GM18858 (cell line): ENCODE results near the gene C1orf232.

ENCODE experiments used
- ATAC-seq: cut with Tn5 transposase; IDR thresholded peaks from one replicate; pipeline ENCODE4 v1.9.1; 2021; ENCODE audit not compliant: unreplicated experiment

C1orf232 gene

DNA sequence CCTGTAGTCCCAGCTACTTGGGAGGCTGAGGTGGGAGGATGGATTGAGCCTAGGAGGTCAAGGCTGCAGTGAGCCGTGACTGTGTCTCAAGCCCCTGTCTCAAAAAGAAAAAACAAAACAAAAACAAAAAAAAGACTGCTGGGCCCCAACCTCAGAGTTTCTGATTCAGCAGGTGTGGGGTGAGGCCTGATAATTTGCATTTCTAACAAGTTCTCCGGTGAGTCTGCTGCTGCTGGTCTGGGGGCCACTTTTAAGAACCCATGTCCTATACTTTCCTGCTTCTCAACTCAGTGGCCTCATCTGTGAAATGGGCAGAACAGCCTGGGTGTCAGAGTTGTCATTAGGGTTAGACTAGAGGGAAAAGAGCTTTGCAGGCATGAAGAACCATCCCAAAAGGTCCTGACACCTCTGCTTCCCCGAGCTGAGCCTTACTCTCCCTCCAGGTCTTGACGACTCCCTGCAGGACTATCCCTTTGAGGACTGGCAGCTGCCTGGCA lies 11.3 kb upstream of the C1orf232 start:
- ATAC-seq = no peak

DNA sequence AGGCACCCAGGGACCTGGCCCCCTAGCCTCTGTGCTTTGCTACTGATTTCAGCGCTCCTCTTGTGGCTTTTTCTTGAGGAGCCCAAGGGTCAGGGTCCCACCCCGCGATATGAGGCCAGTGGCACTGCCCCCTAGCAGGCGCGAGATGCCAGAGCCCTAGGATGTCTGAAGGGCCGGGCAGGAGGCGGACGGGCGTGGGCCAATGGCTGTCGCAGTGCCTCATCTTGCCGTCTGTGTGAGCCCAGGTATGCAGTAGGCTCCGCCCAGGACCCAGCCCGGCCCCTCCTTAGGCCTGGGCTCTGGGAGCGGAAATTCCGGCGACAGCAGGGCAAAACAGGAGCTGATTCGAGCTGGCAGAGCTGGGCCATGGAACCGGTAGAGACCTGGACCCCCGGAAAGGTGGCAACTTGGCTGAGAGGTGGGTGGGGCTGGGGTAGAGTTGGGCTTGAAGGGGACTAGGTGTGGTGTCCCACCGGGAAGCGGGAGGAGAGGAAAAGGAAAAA lies 8.5 kb upstream of the C1orf232 start, which contains the start of gene CNKSR1:
Gene CNKSR1, plus strand, starts transcription at position 310 of the 503 bp plus-strand sequence. Its CDS starts 57 bp downstream, at position 367.
- ATAC-seq = no peak

DNA sequence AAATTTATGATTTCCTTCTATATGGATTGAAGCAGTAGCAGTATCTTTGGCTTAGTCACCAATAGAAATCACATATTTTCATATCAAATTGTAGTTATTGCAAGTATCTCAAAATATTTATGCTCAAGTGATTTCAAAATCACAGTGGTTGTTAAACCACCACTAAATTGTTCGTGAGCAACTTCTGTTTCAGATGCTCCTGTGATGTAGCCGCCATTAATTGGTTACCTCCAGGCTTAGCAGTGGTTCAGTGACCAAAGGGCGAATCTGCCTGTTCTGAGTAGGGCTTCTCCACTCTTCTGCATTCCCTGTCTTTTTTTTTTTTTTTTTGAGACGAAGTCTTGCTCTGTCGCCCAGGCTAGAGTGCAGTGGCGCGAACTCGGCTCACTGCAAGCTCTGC lies 6.6 kb upstream of the C1orf232 start:
- no peak for ATAC-seq

DNA sequence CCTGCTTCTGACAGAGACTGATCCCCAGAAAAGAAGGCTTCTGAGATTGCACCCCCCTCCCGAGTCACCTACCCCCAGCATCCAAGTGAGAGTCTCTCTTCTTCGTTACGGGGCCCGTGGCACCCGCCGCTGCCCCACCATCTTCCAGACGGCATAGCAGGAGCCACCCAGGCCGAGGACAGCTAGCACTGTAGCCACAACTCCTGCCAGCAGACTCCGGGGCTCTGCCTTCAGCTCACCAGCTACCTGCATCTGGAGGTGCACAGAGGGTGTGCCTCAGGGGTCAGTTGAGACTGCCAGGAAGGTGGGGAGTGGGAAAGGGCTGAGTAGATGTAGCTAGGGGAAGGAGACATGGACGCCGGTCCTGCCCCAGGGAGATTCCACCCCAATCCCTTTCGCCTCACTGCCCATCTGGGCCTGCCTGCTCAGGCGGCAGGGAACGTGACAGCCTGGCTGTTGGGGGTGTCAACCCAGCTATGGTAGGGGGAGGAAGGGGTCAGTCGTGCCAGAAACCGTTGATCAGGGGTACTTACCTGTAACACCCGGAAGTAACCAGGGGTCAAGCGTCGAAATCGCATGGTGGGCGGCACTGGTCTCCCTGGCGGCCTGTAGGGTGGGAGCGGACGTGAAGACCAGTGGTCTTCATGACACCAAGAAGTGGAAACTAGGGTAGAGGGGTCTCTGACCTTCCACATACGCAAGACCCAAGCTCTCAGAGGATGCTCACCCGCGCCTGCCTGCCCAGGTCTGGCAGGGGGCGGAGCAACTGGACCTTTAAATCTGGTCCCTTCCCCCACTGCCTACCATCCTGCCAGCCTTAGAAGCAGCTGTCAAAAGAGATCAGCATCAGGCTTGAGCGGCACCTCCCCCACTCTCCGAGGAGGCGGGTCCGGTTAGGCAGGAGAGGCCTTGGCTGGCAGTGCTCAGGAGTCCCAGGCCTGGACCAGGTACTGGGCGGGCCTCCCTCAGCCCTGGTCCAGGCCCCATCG lies 2.6 kb upstream of the C1orf232 start, which contains the start of gene ZNF593OS:
Gene ZNF593OS, minus strand, starts transcription at position 749 of the 989 bp plus-strand sequence. Its CDS starts 171 bp downstream, at position 578.
- ATAC-seq = no peak

DNA sequence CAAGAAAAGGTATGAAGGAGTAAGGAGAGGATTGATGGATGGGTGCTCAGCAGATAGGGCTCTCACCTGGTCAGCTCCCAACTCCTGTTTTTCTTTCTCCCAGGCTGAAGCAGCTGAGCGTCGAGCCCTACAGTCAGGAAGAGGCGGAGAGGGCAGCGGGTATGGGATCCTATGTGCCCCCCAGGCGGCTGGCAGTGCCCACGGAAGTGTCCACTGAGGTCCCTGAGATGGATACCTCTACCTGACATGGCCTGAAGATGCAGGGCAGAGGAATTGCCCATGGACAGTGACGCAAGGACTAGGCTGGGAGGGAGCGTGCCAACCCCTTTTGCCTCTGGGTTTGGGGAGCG lies 1.7 kb upstream of the C1orf232 start:
- no peak for ATAC-seq

DNA sequence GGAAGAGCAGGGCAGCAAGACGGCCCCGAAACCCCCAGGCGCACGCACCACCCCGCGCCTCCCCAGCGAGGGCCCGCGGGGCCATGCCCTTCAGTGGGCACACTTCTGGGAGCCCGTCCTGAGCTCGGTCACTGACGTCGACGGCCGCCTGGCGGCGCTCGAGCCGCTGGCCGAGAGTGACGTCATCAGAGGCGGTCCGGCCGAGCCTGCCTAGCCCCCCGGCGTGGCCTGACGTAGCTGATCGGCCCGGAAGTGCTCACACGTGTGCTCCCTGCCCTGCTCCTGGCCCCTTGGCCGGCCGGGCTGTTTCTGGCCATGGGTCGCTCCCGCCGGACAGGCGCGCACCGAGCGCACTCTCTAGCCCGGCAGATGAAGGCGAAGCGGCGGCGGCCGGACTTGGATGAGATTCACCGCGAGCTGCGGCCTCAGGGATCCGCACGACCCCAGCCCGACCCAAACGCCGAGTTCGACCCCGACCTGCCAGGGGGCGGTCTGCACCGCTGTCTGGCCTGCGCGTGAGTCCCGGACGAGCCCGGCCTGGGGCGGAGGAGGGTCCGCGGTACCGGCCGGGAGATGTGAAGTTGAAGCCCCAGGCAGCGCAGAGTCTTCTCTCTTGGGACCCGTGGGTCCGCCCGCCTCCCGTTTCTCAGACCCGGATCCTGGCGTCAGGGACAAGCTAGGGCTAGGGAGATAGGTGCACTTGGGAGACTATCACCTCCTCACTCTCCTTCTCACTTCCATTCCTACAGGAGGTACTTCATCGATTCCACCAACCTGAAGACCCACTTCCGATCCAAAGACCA lies 1.1 kb upstream of the C1orf232 start, which contains the start of gene ZNF593:
Gene ZNF593, plus strand, starts transcription at position 240 of the 803 bp plus-strand sequence. Its CDS starts 76 bp downstream, at position 316.
- peak; percentile 69 for ATAC-seq

DNA sequence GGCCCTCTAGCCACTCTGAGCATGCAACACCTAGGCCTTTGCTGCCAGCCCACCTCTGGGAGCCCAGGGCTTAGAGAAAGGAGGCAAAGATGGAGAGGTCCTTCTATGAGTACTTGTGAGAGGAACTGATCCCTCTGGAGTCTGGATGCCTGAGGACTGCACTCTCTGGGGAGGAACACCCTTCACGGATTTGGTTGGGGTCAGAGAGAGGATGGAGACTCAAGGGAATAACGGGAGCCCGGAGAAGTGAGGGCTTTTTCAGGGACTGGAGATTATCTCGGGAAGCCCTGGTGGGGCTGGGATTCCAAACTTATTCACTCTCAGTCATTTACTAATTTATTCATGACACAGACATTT lies 413 bp upstream of the C1orf232 start:
- no peak for ATAC-seq

DNA sequence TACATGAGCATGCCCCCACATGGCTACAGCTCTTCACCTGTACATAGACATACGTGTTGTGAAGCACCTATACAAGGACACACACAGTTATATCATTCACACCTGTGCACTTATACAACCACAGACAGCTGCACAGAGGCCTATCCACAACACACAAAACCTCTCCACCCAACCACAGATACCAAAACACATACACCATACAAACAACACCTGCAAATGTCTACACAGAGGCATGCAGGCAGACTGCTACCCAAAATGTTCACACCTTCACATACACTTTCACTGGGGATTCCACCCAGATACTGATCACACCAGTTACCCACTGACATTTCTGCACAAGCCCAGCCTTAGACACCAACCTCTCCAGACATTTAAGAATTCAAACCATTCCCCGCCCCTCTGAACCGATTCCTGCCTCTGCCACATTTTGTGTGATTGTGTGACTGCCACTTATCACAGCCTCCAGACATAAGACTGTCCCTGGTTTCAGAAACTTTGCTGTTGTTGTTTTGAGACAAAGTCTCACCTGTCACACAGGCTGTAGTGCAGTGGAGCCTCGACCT lies 2.0 kb downstream of the C1orf232 start:
- no peak for ATAC-seq

DNA sequence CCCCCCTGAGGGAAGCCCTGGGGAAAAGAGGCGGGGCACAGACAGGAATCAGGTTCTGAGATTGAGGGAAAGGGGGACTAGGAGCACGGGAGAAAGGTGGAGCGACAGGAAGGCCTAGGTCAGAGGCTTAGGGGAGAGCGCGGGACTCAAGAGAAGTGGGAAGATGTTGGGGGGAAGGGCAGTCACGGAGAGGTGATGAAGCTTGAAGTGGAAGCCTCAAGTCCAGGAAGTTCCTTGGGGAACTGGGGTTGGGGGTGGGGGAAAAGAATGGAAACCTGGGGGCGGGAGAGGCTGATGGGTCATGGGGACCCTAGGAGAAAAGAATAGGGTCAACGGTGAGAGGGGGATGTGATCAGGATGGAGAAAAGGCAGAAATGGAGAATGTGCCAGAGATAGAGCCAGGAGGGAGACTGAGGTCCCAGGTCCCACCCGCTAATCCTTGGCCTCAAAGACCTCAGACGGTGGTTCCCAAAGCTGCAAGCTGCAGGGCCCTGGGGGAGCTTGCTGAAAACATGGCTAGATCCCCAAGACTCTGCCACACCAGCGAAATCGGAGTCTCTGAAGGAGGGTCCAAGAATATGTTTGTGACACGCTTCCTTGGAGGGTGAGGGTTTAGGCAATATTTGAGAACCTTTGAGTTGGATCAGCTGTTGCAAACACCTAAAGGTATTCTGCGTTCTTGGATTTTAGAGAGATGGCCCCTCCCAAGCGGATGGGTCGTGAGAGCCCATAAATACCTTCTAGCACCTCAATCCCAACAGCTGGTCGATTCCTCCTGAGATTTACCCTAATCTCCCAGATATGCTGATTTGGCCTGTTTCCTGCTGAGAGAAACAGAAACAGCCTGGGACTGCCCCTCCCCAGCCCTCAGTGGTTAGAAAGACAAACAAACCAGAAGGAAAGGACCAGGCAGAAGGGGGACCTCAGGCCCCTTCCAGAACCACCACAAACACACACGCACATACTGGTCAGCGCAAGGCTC lies 3.6 kb downstream of the C1orf232 start:
- ATAC-seq = no peak

DNA sequence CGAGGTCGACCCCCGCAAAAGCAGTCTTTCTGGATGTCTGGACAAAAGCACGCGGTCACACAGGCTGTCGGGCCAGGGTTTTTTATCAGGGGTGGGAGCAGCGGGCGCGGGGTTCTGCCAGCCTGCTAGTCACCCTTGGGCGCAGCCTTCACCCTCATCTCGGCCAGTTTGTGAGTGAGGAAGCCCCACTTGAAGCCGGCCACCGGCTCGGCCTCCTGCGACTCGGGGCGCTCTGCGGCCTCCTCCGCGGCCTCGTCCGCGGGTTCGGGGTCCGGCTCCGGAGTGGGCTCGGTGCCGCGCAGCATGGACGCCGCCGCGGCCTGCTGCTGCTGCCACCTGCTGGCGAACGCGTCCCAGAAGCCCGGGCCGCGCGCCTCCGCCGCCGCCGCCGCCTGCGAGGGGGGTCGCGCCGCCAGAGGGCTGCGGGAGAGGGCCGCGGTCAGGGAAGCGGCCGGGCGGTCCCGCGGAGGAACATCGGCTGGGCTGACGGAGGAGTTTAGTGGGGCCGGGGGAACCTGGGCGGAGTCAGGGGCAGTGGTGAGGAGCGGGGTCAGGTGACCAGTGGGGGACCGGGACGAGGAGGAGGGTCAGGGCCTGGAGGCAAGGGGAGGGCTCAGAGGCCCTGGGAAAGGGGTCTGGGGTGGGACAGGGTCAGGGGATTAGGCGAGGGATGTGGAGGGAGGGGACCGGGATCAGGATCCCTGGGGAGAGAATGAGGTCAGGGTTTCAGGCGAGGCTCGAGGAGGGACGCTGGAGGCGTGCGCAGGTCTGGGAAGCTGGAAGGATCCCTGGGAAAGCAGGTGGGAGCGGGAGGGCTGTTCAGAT lies 4.5 kb downstream of the C1orf232 start:
- no peak for ATAC-seq

DNA sequence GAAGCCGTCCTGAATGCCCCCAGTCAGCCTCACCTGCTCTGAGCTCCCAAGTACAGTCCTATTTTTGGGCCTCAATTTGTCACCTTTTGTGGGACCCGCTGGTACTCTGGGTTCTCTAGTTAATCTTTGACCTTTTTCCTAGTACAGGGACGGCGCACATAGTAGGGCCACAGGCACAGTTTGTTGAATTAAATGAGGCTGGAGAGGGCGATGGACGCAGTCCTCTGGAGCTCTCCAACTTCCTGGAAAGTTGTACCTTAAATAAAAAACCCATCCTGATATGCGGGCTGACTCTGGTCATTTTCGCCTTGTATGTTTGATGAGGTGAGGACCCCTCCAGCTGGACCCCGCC lies 5.1 kb downstream of the C1orf232 start:
- no peak for ATAC-seq

DNA sequence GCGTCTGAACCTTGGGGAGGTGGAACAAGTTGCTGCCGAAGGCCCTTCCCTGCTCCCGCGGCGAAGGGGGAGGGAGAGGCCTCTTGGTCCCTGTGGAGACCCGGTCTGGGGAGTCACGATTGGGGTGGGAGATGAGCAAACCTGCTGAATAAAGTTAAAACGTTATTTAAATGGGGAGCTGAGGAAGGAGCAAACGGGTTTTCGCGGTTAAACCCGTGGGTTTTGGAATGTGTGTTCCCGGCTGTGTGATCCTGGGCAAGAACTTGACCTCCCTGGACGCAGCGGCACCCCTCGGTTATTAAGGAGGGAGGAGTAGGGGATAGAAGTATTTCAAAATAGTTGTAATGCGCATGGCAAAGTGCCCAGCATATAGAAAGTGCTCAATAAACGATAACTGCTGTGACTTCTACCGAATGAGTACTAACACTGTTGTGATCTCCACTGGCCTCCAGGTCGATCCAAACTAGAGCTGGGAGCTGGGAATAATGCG lies 6.5 kb downstream of the C1orf232 start:
- no peak for ATAC-seq

DNA sequence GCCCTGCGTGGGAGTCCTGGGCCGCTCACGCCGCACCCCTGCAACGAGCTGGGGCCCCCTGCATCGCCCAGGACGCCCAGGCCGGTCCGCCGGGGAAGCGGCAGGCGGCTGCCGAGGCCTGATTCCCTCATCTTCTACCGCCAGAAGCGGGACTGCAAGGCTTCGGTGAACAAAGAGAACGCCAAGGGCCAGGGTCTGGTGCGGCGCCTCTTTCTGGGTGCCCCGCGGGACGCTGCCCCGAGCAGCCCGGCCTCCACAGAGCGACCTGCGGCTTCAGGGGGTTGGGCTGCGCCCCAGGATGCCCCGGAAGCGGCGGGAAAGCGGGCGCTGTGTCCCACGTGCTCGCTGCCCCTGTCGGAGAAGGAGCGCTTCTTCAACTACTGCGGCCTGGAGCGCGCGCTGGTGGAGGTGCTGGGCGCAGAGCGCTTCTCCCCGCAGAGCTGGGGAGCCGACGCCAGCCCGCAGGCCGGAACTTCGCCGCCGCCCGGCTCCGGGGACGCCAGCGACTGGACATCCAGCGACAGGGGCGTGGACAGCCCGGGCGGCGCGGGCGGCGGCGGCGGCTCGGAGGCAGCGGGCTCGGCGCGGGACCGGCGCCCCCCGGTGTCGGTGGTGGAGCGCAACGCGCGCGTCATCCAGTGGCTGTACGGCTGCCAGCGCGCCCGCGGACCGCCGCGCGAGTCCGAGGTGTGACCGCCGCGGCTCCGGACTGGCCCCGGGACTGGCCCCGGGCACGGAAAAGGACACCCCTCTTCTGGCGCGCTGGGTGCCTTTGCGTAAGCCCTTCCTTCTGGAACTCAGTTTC lies 7.1 kb downstream of the C1orf232 start:
- no peak for ATAC-seq

DNA sequence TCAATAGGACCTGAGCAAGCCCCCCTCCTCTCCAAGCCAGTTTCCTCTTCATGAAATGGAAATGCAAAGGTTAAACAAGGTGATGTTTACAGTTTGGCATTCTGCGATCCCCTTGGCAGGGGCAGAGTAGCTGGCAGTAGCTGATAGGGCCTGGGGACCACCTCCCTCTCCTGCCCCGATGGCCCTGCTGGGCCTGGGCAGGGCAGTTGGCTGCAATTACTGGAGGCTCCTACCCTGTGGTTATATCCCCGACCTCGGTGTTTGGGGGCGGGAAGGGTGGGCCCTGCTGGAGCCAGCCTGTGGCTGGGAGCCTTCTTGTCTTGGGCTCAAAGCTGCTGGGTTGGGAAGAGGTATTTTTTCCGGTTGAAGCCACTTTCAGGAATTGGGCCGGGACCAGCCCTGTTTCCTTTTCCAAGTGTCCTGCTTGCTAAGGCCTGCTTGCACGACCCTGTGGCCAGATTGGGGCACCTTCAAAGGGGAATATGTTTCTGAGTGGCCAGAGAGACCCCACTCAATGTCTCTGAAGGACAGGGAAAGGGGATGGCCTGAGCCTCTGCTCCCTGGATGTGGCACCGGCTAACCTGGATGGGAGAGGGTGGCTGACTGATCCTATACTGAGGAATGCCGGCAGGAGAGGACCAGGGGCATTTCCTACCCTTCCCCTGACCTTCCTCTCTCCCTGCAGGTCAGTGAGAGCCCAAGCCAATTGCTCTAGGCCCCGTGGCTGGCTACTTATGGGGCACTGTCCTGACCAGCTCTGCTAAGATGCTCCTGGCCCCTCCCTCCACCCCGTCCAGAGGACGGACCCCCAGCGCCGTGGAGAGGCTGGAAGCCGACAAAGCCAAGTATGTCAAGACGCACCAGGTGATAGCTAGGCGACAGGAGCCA lies 8.0 kb downstream of the C1orf232 start:
- no peak for ATAC-seq

DNA sequence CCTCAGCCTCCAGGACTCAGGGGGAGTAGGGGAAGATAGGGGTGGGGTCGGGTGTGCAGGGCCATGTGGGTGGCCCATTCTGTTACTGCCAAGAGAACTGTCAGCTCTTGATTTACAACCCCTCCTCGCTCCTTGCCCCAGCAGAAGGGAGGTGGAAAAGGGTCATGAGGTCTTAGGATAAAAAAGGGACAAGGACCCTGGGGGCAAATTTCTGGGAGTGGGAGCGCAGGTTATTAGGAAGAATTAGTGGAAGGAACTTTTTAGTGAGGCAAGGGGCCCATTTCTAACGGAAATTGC lies 9.1 kb downstream of the C1orf232 start:
- ATAC-seq = no peak

DNA sequence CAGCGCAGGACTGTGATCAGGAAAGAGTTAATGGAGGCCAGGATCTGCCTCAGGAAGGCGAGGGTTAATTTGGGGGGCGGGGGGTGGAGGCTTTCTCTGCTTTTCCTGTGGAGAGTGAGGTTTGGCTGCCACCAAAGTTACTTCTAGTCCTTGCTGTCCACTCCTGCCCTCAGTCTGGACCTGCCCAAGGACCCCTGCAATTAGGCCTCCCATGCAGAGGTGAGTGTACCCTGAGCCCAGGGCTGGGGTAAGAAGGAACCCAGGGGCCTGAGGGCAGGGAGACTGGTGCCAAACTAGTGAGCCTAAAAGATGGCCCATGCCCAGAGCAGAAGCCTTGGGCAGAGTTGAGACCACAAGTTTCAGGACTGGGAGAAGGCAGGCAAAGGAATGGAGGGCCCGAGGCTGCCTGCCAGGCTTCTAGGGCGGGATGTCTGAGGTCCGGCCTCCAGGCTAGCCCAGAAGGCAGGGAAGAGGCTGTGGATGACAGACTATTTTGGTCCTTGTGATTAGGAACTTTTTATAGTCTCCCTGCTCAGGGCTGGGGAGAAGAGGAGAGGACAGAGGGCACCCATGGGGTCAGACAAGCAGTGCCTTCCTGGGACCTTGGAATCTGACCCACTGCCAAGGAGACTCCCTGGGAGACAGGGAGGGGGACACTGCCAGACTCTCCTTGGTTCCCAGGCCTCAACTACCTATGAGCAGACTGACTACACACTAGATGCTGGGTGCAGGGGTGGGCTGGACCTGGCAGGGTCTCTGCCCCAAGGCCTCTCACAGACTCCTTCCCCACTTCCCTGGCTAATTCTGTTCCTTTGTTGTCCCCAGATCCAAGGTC lies 9.6 kb downstream of the C1orf232 start, which contains the start of gene FAM110D:
Gene FAM110D, plus strand, starts transcription at position 172 of the 835 bp plus-strand sequence. CDS start 2,213 bp downstream, outside the sequence.
- ATAC-seq = no peak
